ENCODE data around the gene SEMA4B. TPM values are rescaled to one million over a fixed set of nuclear protein-coding genes. Genes with fewer than 3 reads are reported as not detected.

The SEMA4B gene
- total RNA-seq, 1 experiment from 2014 or later = 32.5 TPM

DNA sequence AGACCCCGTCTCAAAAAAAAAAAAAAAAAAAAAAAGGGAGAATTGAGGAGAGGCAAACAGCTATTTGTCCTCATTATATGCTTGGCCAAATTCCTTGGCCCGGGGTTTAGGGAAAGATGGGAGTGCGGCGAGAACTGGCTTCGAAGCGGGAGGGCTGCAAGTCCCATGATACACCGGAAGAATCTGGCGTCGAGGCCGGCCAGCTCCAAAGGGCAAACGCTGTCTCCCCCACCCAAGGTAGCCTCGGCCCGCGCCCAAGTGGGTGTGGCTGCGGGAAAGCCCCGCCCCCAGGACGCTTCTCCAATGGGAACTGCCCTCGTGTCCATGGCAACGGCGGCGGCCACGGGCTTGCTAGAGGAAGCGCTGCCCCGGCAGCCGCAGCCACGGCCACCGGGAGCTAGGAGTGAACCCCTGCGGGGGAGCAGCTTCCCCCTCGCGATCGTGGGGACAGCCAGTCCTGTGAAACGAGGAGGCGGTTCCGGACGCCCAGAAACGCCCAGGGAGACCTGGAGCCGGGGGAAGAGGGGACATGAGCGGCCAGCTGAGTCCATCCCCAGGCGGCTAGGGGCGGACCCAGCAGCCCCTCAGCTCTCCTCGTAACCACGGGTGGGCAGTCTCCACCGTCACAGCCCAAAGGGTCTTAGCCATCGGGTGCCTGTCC lies 48.2 kb downstream of the SEMA4B start, which contains the start of gene TTLL13:
TSS of gene TTLL13 (plus strand) at position 354 of the 661 bp plus-strand sequence. CDS start 1,075 bp downstream, outside the sequence.
- H3K4ac ChIP-seq (ENCODE audit: low read depth, low read length) = no peak within 1 kb of the TSS
- H2BK5ac ChIP-seq (ENCODE audit: insufficient read length, low read length) = no peak within 1 kb of the TSS
- WGBS (ENCODE audit: extremely low coverage, insufficient read length, low lambda C conversion rate) = no CpG with 5 or more reads among the region's 44 CpGs
- peaks cover 3 to 5% of the 10 kb centered on the region in 2 experiments; a peak in 3 of 4 replicates for H3K4me1 Mint-ChIP-seq
- no peaks in the 10 kb centered on the region for H3K9me3 ChIP-seq (ENCODE audit: control insufficient read depth, low read depth, low read length)
- no peak within 1 kb of the TSS for H3K56ac ChIP-seq (ENCODE audit: insufficient read length, low read depth, low read length)
- no peak within 1 kb of the TSS for H4K8ac ChIP-seq (replicated peaks; ENCODE audit: insufficient read length, low read depth, low read length)
- H2BK12ac ChIP-seq (ENCODE audit: insufficient read length, low read depth, low read length) = no peak within 1 kb of the TSS
- DNase-seq = peak; percentile 98
- no peak within 1 kb of the TSS for H3K9ac ChIP-seq (ENCODE audit: extremely low read depth, insufficient read length, low read length)
- H2AFZ ChIP-seq (ENCODE audit: low read length) = peak within 1 kb of the TSS; percentile 74
- H4K20me1 ChIP-seq (ENCODE audit: control insufficient read depth, insufficient read depth, insufficient read length) = no peaks in the 10 kb centered on the region
- no peaks in the 10 kb centered on the region for H3K79me2 ChIP-seq (ENCODE audit: insufficient read depth, low read length)
- TF ChIP-seq, protein P1, sequence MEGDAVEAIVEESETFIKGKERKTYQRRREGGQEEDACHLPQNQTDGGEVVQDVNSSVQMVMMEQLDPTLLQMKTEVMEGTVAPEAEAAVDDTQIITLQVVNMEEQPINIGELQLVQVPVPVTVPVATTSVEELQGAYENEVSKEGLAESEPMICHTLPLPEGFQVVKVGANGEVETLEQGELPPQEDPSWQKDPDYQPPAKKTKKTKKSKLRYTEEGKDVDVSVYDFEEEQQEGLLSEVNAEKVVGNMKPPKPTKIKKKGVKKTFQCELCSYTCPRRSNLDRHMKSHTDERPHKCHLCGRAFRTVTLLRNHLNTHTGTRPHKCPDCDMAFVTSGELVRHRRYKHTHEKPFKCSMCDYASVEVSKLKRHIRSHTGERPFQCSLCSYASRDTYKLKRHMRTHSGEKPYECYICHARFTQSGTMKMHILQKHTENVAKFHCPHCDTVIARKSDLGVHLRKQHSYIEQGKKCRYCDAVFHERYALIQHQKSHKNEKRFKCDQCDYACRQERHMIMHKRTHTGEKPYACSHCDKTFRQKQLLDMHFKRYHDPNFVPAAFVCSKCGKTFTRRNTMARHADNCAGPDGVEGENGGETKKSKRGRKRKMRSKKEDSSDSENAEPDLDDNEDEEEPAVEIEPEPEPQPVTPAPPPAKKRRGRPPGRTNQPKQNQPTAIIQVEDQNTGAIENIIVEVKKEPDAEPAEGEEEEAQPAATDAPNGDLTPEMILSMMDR (conservative IDR thresholded peaks at IDR 0.05) = no peak
- H3K4me3 Mint-ChIP-seq = peak within 1 kb of the TSS; percentile 65 to 79
- H3K18ac ChIP-seq (ENCODE audit: insufficient read length, low read depth, low read length) = no peak within 1 kb of the TSS
- no peak within 1 kb of the TSS for H2AK5ac ChIP-seq (ENCODE audit: insufficient read length, low read length)
- no peak within 1 kb of the TSS; the same call in 1 of the 2 replicates for H3K14ac ChIP-seq (ENCODE audit: insufficient read depth, low read length)
- no peaks in the 10 kb centered on the region for H3K4me1 ChIP-seq (ENCODE audit: insufficient read depth, low read length)
- H3K36me3 Mint-ChIP-seq (ENCODE audit: insufficient read depth in 1 of 3, low read depth in 3 of 3) = no peaks in the 10 kb centered on the region
- H3K27ac Mint-ChIP-seq = peak within 1 kb of the TSS in 1 of 3 experiments; percentile 7; a peak in 1 of 7 replicates
- H3K27me3 ChIP-seq (ENCODE audit: insufficient read depth, low read length) = peaks cover 2% of the 10 kb centered on the region; the same call in 1 of the 2 replicates
- peaks cover 19% of the 10 kb centered on the region for H3K27me3 Mint-ChIP-seq (ENCODE audit: low read depth)
- no peak within 1 kb of the TSS for H4K5ac ChIP-seq (ENCODE audit: insufficient read length, low read depth, low read length)
- peak within 1 kb of the TSS; percentile 75 for H3K4me2 ChIP-seq (ENCODE audit: insufficient read depth, insufficient read length, low read length)
- peaks cover 8% of the 10 kb centered on the region for H3K23me2 ChIP-seq (ENCODE audit: insufficient read length, low read depth, low read length, poor library complexity, severe bottlenecking)
- no peak within 1 kb of the TSS for H2BK15ac ChIP-seq (ENCODE audit: low read depth, low read length)
- H3K23ac ChIP-seq (ENCODE audit: insufficient read length, low read depth, low read length) = no peak within 1 kb of the TSS
- H3K27ac ChIP-seq (ENCODE audit: insufficient read length, low read depth, low read length) = no peak within 1 kb of the TSS
- no peaks in the 10 kb centered on the region for H3K9me3 Mint-ChIP-seq
- no peak within 1 kb of the TSS for H2BK20ac ChIP-seq (ENCODE audit: low read depth, low read length, poor library complexity, severe bottlenecking)
- H3K79me1 ChIP-seq (ENCODE audit: insufficient read depth, low read depth, low read length, poor library complexity, severe bottlenecking) = no peaks in the 10 kb centered on the region
- H3T11ph ChIP-seq (ENCODE audit: low read length) = no peak within 1 kb of the TSS
- no peak within 1 kb of the TSS for H4K91ac ChIP-seq (ENCODE audit: insufficient read length, low read depth, low read length)
- H2BK120ac ChIP-seq (ENCODE audit: low read depth, low read length, poor library complexity, severe bottlenecking) = no peak within 1 kb of the TSS

All from H9 (cell line).